ENCODE measurements around the gene ST14.
"Not testable (repeated sequence)": the region's sequence is repeated elsewhere in the genome, so short reads cannot be mapped to it uniquely, and the experiment has no call there.

Gene ST14

DNA sequence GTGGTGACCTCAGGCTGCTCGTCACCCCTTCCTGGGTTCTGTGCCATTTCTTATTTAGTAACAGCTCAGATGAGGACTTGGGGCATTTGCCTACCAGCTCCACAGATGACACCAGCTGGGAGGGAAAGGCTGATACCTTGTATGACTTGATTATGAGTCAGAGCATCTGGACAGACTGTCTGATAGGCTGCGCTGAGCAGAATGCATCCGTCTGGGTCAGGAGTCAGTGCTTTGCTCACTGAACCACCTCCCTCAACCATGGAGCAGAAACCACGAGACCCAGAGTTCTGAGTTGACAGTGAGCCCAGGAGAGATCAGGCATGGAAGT is 6.8 kb downstream of the ST14 start:
- peak; percentile 75 for DNase-seq (ENCODE audit: low read depth)
- H3K9ac ChIP-seq (ENCODE audit: low read length) = no peak overlapping the region
- no peaks in the 10 kb centered on the region for H3K36me3 ChIP-seq (ENCODE audit: control insufficient read depth, insufficient read depth, low read length, severe bottlenecking)
- no peak overlapping the region for H3K4me3 ChIP-seq (ENCODE audit: low read length)
- H3K27me3 ChIP-seq (replicated peaks; ENCODE audit: control insufficient read depth, insufficient read depth, low read length) = peaks cover 16% of the 10 kb centered on the region
- H3K4me1 ChIP-seq (ENCODE audit: control insufficient read depth, insufficient read depth, low read length) = peaks cover 9% of the 10 kb centered on the region
- H3K9me3 ChIP-seq (ENCODE audit: control insufficient read depth, low read length) = no peaks in the 10 kb centered on the region

DNA sequence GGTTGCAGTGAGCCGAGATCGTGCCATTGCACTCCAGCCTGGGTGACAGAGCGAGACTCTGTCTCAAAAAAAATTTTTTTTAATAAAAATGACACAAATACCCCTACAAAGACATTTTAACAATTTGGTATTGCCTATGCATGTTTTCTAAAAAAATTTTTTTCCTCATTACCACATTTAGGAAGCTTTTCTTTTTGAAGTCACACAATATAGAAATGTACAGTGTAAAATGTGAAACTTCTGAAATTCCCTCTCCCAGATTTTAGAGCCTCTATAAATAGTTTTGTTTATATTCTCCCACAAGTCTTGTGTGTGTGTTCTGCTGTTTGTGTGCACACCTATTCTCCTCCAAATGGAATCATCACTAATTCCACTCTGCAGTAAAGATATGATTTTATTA is 7.6 kb downstream of the ST14 start:
- H3K27me3 ChIP-seq (replicated peaks; ENCODE audit: control insufficient read depth, insufficient read depth, low read length) = peaks cover 13% of the 10 kb centered on the region
- H3K36me3 ChIP-seq (ENCODE audit: control insufficient read depth, insufficient read depth, low read length, severe bottlenecking) = no peaks in the 10 kb centered on the region
- H3K9me3 ChIP-seq (ENCODE audit: control insufficient read depth, low read length) = no peaks in the 10 kb centered on the region
- peaks cover 9% of the 10 kb centered on the region for H3K4me1 ChIP-seq (ENCODE audit: control insufficient read depth, insufficient read depth, low read length)
- no peak overlapping the region for H3K9ac ChIP-seq (ENCODE audit: low read length)
- H3K4me3 ChIP-seq (ENCODE audit: low read length) = no peak overlapping the region
- DNase-seq (ENCODE audit: low read depth) = no peak

DNA sequence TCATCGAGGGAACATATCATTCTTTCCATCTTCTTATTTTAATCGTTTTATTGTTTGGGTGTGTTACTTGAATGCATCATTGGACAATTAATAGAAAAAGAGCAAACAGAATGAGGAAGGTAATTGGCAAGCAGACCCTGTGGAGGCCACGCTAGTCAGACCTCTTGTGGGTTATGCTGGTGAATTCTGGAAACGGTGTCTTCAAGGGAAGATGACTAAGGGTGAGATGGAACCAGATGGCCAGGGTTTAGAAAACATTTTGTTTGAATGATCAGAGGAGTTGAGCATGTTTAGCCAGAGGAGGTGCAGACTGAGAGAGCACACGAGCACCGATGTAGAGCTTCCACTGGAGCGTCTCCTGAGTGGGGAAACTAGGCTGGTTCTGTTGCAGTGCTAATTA is 8.5 kb downstream of the ST14 start:
- Histone ChIP-seq H3K27me3 (replicated peaks; ENCODE audit: control insufficient read depth, insufficient read depth, low read length) (peaks cover 10% of the 10 kb centered on the region), H3K4me3 (ENCODE audit: low read length) (no peak overlapping the region), H3K36me3 (ENCODE audit: control insufficient read depth, insufficient read depth, low read length, severe bottlenecking) (no peaks in the 10 kb centered on the region), H3K4me1 (ENCODE audit: control insufficient read depth, insufficient read depth, low read length) (peaks cover 9% of the 10 kb centered on the region), H3K9ac (ENCODE audit: low read length) (no peak overlapping the region), H3K9me3 (ENCODE audit: control insufficient read depth, low read length) (no peaks in the 10 kb centered on the region)
- DNase-seq (ENCODE audit: low read depth) = no peak

DNA sequence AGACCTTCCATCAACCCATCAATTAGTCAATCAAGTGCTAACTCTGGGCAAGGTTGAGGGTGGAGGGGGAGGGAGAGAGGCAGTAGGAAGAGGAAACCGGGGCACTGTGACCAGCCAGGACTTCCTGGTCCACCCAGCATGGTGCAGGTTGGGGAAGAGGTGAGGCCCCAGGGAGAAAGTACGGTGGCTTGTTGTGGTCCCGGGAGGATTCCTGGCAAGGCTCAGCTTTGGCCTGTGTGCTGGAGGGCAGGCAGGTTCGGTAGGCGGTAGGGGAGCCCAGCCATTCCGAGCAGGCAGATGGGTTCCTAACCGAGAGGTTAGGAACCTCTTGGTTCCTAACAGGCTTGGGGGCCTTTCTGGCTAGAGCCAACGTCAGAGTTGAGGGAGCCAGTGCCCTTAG is 10.8 kb downstream of the ST14 start:
- Histone ChIP-seq H3K4me1 (ENCODE audit: control insufficient read depth, insufficient read depth, low read length) (peaks cover 9% of the 10 kb centered on the region), H3K4me3 (ENCODE audit: low read length) (no peak overlapping the region)

DNA sequence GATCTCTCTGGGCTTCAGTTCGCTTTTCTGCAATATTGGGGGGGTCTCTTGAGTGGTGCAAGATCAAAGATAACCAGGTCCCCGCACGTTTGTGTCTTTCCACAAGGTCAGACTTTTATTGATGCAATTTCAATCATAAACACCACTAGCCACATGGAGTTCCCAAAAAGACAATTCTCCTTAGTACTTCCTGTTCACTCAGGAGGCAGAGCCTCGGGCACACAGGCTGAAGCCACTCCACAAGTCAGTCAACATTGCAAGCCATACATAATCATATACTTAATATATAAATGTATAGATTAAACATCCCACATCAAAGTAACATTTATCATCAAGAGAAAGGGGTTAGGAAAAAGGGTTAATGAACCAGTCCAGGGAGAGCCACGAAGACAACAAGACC is 12.0 kb downstream of the ST14 start:
- no peak for DNase-seq (ENCODE audit: low read depth)
- H3K9ac ChIP-seq (ENCODE audit: low read length) = no peak overlapping the region
- H3K9me3 ChIP-seq (ENCODE audit: control insufficient read depth, low read length) = peaks cover 6% of the 10 kb centered on the region
- H3K36me3 ChIP-seq (ENCODE audit: control insufficient read depth, insufficient read depth, low read length, severe bottlenecking) = no peaks in the 10 kb centered on the region
- H3K27me3 ChIP-seq (replicated peaks; ENCODE audit: control insufficient read depth, insufficient read depth, low read length) = peaks cover 4% of the 10 kb centered on the region
- H3K4me3 ChIP-seq (ENCODE audit: low read length) = no peak overlapping the region
- peaks cover 4% of the 10 kb centered on the region for H3K4me1 ChIP-seq (ENCODE audit: control insufficient read depth, insufficient read depth, low read length)

More for the DNA sequence above, 10.8 kb downstream of the ST14 start:
- DNase-seq (ENCODE audit: low read depth) = no peak
- Histone ChIP-seq H3K36me3 (ENCODE audit: control insufficient read depth, insufficient read depth, low read length, severe bottlenecking) (no peaks in the 10 kb centered on the region), H3K9me3 (ENCODE audit: control insufficient read depth, low read length) (peaks cover 6% of the 10 kb centered on the region), H3K9ac (ENCODE audit: low read length) (no peak overlapping the region), H3K27me3 (replicated peaks; ENCODE audit: control insufficient read depth, insufficient read depth, low read length) (peaks cover 4% of the 10 kb centered on the region)

DNA sequence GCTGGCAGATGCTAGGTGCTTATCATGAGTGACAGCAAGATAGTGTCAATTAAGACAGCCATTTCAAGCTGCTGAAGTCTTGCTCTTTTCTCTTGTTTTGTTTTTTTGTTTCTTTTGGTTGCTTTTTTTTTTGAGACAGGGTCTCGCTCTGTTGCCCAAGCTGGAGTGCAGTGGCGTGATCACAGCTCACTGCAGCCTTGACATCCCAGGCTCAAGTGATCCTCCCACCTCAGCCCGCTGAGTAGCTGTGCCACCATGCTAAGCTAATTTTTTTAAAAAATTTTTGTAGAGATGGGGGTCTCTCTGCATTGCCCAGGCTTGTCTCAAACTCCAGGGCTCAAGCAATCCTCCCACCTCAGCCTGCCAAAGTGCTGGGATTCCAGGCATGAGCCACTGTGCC is 12.4 kb downstream of the ST14 start:
- not testable (repeated sequence) for DNase-seq (ENCODE audit: low read depth); H3K9me3 ChIP-seq (ENCODE audit: control insufficient read depth, low read length); H3K4me3 ChIP-seq (ENCODE audit: low read length); H3K4me1 ChIP-seq (ENCODE audit: control insufficient read depth, insufficient read depth, low read length); H3K36me3 ChIP-seq (ENCODE audit: control insufficient read depth, insufficient read depth, low read length, severe bottlenecking); H3K27me3 ChIP-seq (replicated peaks; ENCODE audit: control insufficient read depth, insufficient read depth, low read length); H3K9ac ChIP-seq (ENCODE audit: low read length)

DNA sequence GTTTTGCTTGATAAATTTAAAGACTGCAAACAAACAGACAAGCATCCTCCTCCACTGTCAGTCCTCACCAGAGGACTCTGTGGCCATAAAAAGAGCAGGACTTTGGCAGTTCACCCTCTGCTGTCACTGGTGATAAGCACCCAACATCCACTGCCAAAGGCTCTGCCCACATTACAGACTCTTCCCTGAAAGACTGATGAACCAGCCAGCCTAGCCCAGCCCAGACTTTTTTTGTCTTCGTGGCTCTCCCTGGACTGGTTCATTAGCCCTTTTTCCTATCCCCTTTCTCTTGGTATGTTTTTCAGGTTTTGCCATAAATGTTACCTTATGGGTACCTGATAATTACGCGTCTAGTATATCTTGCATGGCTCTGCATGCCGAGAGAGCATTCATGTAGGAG is 15.1 kb downstream of the ST14 start:
- peaks cover 6% of the 10 kb centered on the region for H3K9me3 ChIP-seq (ENCODE audit: control insufficient read depth, low read length)
- H3K27me3 ChIP-seq (replicated peaks; ENCODE audit: control insufficient read depth, insufficient read depth, low read length) = peaks cover 13% of the 10 kb centered on the region
- no peak overlapping the region for H3K4me3 ChIP-seq (ENCODE audit: low read length)
- H3K9ac ChIP-seq (ENCODE audit: low read length) = no peak overlapping the region
- no peak for DNase-seq (ENCODE audit: low read depth)
- no peaks in the 10 kb centered on the region for H3K4me1 ChIP-seq (ENCODE audit: control insufficient read depth, insufficient read depth, low read length)
- H3K36me3 ChIP-seq (ENCODE audit: control insufficient read depth, insufficient read depth, low read length, severe bottlenecking) = no peaks in the 10 kb centered on the region

DNA sequence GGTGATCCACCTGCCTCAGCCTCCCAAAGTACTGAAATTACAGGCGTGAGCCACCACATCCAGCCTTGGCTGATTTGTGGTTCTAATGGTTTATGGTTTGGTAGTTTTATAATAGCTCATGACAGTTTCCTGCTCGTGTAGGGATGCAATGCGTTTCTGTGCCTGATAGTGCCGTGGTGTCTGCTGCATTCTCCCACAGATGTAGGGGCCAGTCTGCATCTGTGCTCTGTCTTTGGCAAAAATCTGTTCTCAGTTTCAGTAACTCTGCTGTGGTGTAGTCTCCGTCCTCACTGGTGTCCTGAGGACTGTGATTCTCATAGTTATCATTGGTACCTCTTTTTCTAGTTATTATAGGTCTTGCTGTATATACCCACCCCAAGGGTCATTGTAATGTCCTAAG is 16.3 kb downstream of the ST14 start:
- Histone ChIP-seq H3K4me3 (ENCODE audit: low read length) (no peak overlapping the region), H3K4me1 (ENCODE audit: control insufficient read depth, insufficient read depth, low read length) (peaks cover 8% of the 10 kb centered on the region), H3K9ac (ENCODE audit: low read length) (no peak overlapping the region), H3K36me3 (ENCODE audit: control insufficient read depth, insufficient read depth, low read length, severe bottlenecking) (no peaks in the 10 kb centered on the region), H3K27me3 (replicated peaks; ENCODE audit: control insufficient read depth, insufficient read depth, low read length) (peaks cover 13% of the 10 kb centered on the region), H3K9me3 (ENCODE audit: control insufficient read depth, low read length) (peaks cover 6% of the 10 kb centered on the region)
- DNase-seq (ENCODE audit: low read depth) = no peak

DNA sequence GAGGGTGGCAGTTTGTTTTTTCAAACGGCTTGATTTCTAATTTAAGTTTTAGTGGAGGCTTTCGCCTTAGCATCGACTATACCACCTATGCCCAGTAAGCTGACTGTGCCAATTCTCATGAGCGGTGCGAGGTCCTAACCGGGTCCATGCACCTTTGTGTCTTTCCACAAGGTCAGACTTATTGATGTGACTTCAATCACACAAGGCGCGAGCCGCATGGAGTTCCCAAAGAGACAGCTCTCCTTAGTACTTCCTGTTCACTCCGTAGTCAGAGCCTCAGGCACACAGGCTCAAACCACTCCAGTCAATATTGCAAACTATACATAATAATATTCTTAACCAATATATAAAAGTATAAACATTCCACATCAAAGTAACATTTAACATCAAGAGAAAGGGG is 18.2 kb downstream of the ST14 start:
- Histone ChIP-seq H3K4me3 (ENCODE audit: low read length) (no peak overlapping the region), H3K36me3 (ENCODE audit: control insufficient read depth, insufficient read depth, low read length, severe bottlenecking) (no peaks in the 10 kb centered on the region), H3K9ac (ENCODE audit: low read length) (no peak overlapping the region), H3K4me1 (ENCODE audit: control insufficient read depth, insufficient read depth, low read length) (peaks cover 18% of the 10 kb centered on the region), H3K9me3 (ENCODE audit: control insufficient read depth, low read length) (peaks cover 6% of the 10 kb centered on the region), H3K27me3 (replicated peaks; ENCODE audit: control insufficient read depth, insufficient read depth, low read length) (peaks cover 9% of the 10 kb centered on the region)
- DNase-seq (ENCODE audit: low read depth) = no peak

DNA sequence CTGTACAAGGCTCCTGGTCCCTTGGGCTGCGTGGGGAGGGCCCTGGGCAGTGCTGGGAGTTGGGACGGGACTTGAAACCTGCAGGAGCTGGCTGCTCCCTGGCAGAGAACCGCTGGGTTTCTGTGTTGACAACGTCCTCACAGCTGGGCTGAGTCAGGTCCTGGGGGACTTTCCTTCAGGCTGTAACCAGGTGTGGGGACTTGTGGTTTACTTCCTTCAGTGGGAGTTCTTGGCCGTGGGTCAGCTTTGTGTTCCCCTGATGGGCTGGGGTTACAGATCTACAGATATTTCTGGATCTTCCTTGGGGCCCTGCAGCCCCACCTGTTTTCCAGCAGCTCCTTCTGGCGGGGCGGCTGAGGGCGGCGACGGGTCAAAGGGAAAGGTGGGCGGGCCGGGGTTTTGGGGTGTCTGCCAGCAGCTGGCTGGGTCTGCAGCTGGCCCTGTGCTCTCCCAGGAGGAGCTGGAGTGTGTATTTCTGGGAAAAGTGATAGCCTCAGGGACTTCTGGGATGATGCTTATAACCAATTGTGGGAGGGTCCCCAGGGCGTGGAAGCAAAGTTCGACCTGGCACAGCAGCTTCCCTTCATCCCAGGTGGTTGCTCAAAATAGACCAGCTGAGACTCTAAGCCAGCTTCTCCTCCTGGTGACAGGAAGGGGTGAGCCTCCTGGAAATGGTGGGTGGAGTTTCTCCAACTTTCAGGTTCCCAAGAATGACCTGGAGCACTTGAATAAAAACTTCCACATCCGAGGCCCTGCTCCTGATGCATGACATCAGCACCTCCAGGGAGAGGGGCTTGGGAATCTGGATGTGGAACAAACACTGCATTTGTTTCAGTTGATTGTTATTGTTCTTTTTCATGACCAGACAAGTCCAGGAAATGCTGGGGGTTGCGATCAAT is 19.1 kb downstream of the ST14 start:
- Histone ChIP-seq H3K9me3 (ENCODE audit: control insufficient read depth, low read length) (peaks cover 6% of the 10 kb centered on the region), H3K4me1 (ENCODE audit: control insufficient read depth, insufficient read depth, low read length) (peaks cover 18% of the 10 kb centered on the region), H3K36me3 (ENCODE audit: control insufficient read depth, insufficient read depth, low read length, severe bottlenecking) (no peaks in the 10 kb centered on the region), H3K4me3 (ENCODE audit: low read length) (no peak overlapping the region), H3K27me3 (replicated peaks; ENCODE audit: control insufficient read depth, insufficient read depth, low read length) (peaks cover 9% of the 10 kb centered on the region), H3K9ac (ENCODE audit: low read length) (no peak overlapping the region)
- DNase-seq (ENCODE audit: low read depth) = no peak

DNA sequence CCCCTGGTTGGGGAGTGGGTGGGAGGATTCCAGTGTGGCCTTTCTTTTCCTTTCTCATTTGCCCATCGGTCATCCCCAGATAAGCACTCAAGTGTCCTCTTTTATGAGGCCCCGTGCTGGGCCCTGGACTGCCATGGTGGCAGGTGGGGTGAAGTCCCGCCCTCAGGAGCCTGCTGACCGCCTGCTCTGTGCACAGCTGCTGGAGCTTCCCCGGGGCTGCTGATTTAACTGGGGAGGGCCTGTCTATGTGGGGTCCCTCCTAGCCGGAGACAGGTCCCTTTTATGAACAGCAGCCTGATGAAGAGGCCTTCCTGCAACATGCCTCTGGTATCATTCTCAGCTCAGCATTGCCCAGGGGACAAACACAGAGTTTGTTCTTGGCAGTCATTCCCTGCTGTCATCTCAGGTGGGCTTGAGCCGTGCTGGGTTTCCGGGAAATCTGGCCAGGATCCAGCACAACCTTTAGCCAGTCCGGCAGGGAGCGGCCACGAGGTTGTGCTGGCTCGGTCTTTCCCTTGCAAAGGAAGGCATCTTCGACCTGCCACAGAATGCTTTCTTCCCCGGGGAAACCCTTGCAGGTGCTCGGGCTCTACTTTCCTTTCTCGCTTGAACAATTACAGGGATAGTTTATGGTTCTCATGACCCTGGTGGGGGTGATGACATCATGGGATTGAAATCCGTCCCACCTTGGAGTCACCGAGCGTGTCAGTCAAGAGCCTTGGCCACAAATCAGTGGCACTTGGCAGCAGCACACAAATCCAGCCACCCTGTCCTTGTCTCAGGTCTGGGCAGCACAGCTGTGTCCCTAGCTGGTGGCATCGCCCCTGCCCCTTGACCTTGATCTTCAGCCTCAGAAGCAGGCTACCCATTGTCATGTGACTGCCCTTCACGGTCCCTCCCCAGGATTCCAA is 20.1 kb downstream of the ST14 start:
- Histone ChIP-seq H3K27me3 (replicated peaks; ENCODE audit: control insufficient read depth, insufficient read depth, low read length) (peaks cover 9% of the 10 kb centered on the region), H3K9ac (ENCODE audit: low read length) (no peak overlapping the region), H3K4me1 (ENCODE audit: control insufficient read depth, insufficient read depth, low read length) (peaks cover 18% of the 10 kb centered on the region), H3K9me3 (ENCODE audit: control insufficient read depth, low read length) (peaks cover 5% of the 10 kb centered on the region), H3K4me3 (ENCODE audit: low read length) (no peak overlapping the region), H3K36me3 (ENCODE audit: control insufficient read depth, insufficient read depth, low read length, severe bottlenecking) (no peaks in the 10 kb centered on the region)
- DNase-seq (ENCODE audit: low read depth) = no peak
